SK-N-SH (cell line): ENCODE measurements around the gene FLT1. TPM values are rescaled to one million over a fixed set of nuclear protein-coding genes. Genes with fewer than 3 reads are reported as not detected.

Source experiments
- CTCF ChIA-PET: fragments of 300-600, 350-600 bp; formaldehyde crosslinking; extraction: SDS; loops from one replicate; lab custom pipeline; 2021; lab: Yijun Ruan, JAX
- POLR2A ChIA-PET: fragments of 350-600 bp; sonication (Branson Sonifier 250); formaldehyde crosslinking; extraction: SDS; loops from one replicate; lab custom pipeline; 2020; ENCODE audit warnings: antibody characterized with exemption, inconsistent platforms; lab: Yijun Ruan, JAX
- DNase-seq: peaks from one replicate; pipeline ENCODE4 v3.0.0; 2012
- H2AFZ ChIP-seq: fragments of 200-600 bp; sonication (generic); 2 replicates; pipeline ENCODE4 v1.8.1; 2016; ENCODE audit warnings: antibody characterized with exemption, mild to moderate bottlenecking, low read depth
- H3F3A ChIP-seq: fragments of 200-600 bp; sonication (generic); replicated peaks from 2 replicates; pipeline ENCODE3; 2016; ENCODE audit warnings: antibody characterized with exemption, mild to moderate bottlenecking; ENCODE audit not compliant: insufficient read depth
- H3K27ac ChIP-seq, 2 experiments: fragments of 200-500 bp in 1 of 2; fragments of 200-600 bp in 1 of 2; sonication (Bioruptor generic) in 1 of 2; sonication (generic), shearing (Covaris generic) in 1 of 2; 2 replicates each; pipeline versions ENCODE4 v1.5.1 to v1.6.1; 2014 to 2016; ENCODE audit warnings: low read depth in 2 of 2, inconsistent platforms in 1 of 2, low read length in 1 of 2, mild to moderate bottlenecking in 1 of 2, mixed read lengths in 1 of 2
- H3K27me3 ChIP-seq: fragments of 200-600 bp; sonication (generic), shearing (Covaris generic); 2 replicates; pipeline ENCODE4 v1.6.1; 2016; ENCODE audit warnings: mixed run types; ENCODE audit not compliant: insufficient read depth
- H3K36me3 ChIP-seq, 2 experiments: fragments of 200-500 bp in 1 of 2; fragments of 200-600 bp in 1 of 2; sonication (Bioruptor generic) in 1 of 2; sonication (generic) in 1 of 2; replicated peaks in 1 of 2; 2 replicates each; pipeline versions ENCODE3 to v1.5.1; 2014 to 2016; ENCODE audit warnings: low read length in 1 of 2, mild to moderate bottlenecking in 1 of 2; ENCODE audit not compliant: insufficient read depth in 2 of 2, control insufficient read depth in 1 of 2
- H3K4me1 ChIP-seq, 2 experiments: fragments of 200-500 bp in 1 of 2; fragments of 200-600 bp in 1 of 2; sonication (Bioruptor generic) in 1 of 2; sonication (generic), shearing (Covaris generic) in 1 of 2; 2 replicates each; pipeline versions ENCODE4 v1.5.1 to v1.6.1; 2014 to 2016; ENCODE audit warnings: low read depth in 1 of 2, low read length in 1 of 2, mixed run types in 1 of 2; ENCODE audit not compliant: insufficient read depth in 2 of 2, control insufficient read depth in 1 of 2
- H3K4me2 ChIP-seq: fragments of 200-600 bp; sonication (generic), shearing (Covaris generic); 2 replicates; pipeline ENCODE4 v1.6.1; 2017; ENCODE audit warnings: mixed run types
- H3K4me3 ChIP-seq, 2 experiments: fragments of 200-500 bp in 1 of 2; fragments of 200-600 bp in 1 of 2; sonication (Bioruptor generic) in 1 of 2; sonication (generic), shearing (Covaris generic) in 1 of 2; 2 replicates each; pipeline versions ENCODE4 v1.5.1 to v1.8.1; 2014 to 2016; ENCODE audit warnings: low read depth in 2 of 2, inconsistent platforms in 1 of 2, low read length in 1 of 2, mild to moderate bottlenecking in 1 of 2, mixed read lengths in 1 of 2, moderate library complexity in 1 of 2
- H3K79me2 ChIP-seq: fragments of 200-600 bp; sonication (generic); 2 replicates; pipeline ENCODE4 v1.8.1; 2017; ENCODE audit warnings: mild to moderate bottlenecking; ENCODE audit not compliant: insufficient read depth
- H3K9ac ChIP-seq: fragments of 200-600 bp; sonication (generic); 2 replicates; pipeline ENCODE4 v1.6.1; 2017; ENCODE audit warnings: mixed run types
- H3K9me2 ChIP-seq: fragments of 200-600 bp; sonication (generic); 2 replicates; pipeline ENCODE4 v1.6.1; 2017; ENCODE audit warnings: mixed run types
- H3K9me3 ChIP-seq: fragments of 200-600 bp; sonication (generic); 2 replicates; pipeline ENCODE4 v1.6.1; 2017; ENCODE audit warnings: mixed run types, mild to moderate bottlenecking, moderate library complexity
- H4K20me1 ChIP-seq: fragments of 200-600 bp; sonication (generic); 2 replicates; pipeline ENCODE4 v1.6.1; 2017; ENCODE audit warnings: mild to moderate bottlenecking, mixed run types; ENCODE audit not compliant: insufficient read depth
- CHD2 ChIP-seq: fragments of 150-350 bp; IDR thresholded peaks from 2 replicates; pipeline ENCODE4 v1.6.1; 2018; ENCODE audit warnings: low read length; ENCODE audit not compliant: partially characterized antibody
- EP300 ChIP-seq, 2 experiments: IDR thresholded peaks; 2 replicates each; pipeline versions ENCODE4 v1.4.0 to v1.6.1; 2012; ENCODE audit warnings: borderline replicate concordance in 1 of 2, low read depth in 1 of 2, low read length in 1 of 2
- FOXM1 ChIP-seq: IDR thresholded peaks from 2 replicates; pipeline ENCODE4 v1.4.0; 2012; ENCODE audit warnings: low read depth, mild to moderate bottlenecking
- GATA2 ChIP-seq: sonication (generic); formaldehyde crosslinking; IDR thresholded peaks from 2 replicates; pipeline ENCODE4 v1.5.0; 2020; ENCODE audit warnings: mild to moderate bottlenecking, missing genetic modification reagents
- NRF1 ChIP-seq: IDR thresholded peaks from 2 replicates; pipeline ENCODE4 v1.6.1; 2012; ENCODE audit warnings: low read depth, mild to moderate bottlenecking, low read length
- RAD21 ChIP-seq: IDR thresholded peaks from 2 replicates; pipeline ENCODE4 v1.6.1; 2012; ENCODE audit warnings: mild to moderate bottlenecking, low read length
- RFX5 ChIP-seq: IDR thresholded peaks from 2 replicates; pipeline ENCODE4 v1.6.1; 2012; ENCODE audit warnings: mild to moderate bottlenecking, improper control_type of control experiment, low read length
- WGBS: methylation state at CpG from one replicate; pipeline ENCODE4 v1.1.6; 2017; ENCODE audit warnings: low lambda C conversion rate; 5-methylcytosine and 5-hydroxymethylcytosine counted together
- polyA plus RNA-seq, 3 experiments: library from polyadenylated mRNA; depleted of rRNA; stranded (reverse); fragments of >200 nt; gene quantifications; 2 replicates each; pipeline ENCODE4 v1.2.3, GENCODE V29; 2012

The FLT1 gene
- polyA plus RNA-seq, 1 of the 3 experiments (the other 2 are of a cell fraction) = 0.20 TPM

DNA sequence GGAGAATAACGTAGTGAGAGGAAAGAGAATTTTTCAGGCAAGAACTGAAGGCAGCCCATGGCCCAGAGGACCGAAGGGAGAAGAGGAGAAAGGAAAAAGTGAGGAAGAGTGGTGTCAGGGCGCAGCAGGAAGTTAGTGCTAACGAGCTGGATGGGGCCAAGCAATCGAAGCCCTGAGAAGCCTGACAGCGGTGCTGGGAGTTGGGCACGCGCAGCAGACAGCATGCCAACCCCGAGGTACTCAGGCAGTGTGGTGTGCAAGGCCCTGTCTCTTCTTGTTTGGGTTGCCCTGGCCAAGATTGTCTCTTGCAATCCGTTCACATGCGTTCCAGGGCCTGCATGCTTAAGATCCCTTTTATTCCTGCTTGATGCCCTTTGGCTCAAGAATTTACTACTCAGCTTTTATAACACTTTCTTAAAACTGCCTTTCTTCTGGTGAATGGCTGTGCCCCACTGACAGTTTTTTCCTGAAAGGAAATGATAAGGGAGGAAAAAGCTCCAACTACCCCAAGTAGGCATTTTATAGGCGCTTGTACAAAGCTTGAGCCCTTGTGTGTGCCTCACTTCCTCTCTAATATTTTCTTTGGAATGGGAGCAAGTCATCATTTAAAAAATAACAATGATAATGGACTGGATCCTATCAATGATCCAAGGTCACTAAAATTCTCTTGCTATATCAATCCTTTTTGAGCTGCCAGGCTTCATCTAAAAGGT lies 115.4 kb downstream of the FLT1 start:
- DNase-seq = no peak
- Histone ChIP-seq H3K9me3 (no peaks in the 10 kb centered on the region), H3K27ac (no peak overlapping the region), H3K36me3 (no peaks in the 10 kb centered on the region), H3K4me2 (no peak overlapping the region), H3K79me2 (no peaks in the 10 kb centered on the region), H3K4me1 (no peaks in the 10 kb centered on the region; a peak in 1 of 4 replicates), H3K9ac (no peak overlapping the region), H3K9me2 (no peaks in the 10 kb centered on the region), H2AFZ (no peak overlapping the region), H3F3A (no peaks in the 10 kb centered on the region), H3K4me3 (no peak overlapping the region), H4K20me1 (no peaks in the 10 kb centered on the region), H3K27me3 (no peaks in the 10 kb centered on the region)
- POLR2A ChIA-PET = no interaction called here
- CTCF ChIA-PET = no interaction called here
- 48% methylated on average over 12 of the region's 12 CpGs for WGBS
- no peak for TF ChIP-seq NRF1

DNA sequence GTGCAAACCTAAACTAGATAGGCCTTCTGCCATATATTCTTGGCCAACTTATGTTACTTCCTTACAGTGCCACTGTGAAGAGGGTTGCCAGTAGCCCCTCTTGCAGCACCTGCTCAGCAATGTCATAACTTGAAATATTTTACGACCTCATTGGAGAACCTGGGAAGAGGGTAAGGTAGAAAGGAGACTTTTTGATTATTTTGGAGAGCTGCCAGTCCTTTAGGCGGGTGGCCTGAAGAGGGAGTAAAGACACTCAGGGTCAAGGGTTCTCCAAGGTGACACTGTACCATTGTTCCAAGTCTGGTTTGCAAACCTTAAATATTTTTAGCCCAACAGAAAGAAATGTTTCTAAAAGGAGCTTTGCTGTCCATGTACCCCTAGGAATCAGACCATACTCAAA lies 118.3 kb downstream of the FLT1 start:
- no peaks in the 10 kb centered on the region for H3K36me3 ChIP-seq
- no peaks in the 10 kb centered on the region for H3F3A ChIP-seq
- CTCF ChIA-PET = no interaction called here
- no peak overlapping the region for H3K4me3 ChIP-seq
- no peaks in the 10 kb centered on the region for H3K9me3 ChIP-seq
- no peaks in the 10 kb centered on the region for H4K20me1 ChIP-seq
- TF ChIP-seq FOXM1 (no peak), CHD2 (no peak), GATA2 (no peak)
- TF ChIP-seq, all 33 proteins: peak for 0
- Histone ChIP-seq H3K79me2 (no peaks in the 10 kb centered on the region), H3K27ac (no peak overlapping the region), H3K9me2 (no peaks in the 10 kb centered on the region), H3K27me3 (no peaks in the 10 kb centered on the region), H3K9ac (no peak overlapping the region), H3K4me1 (no peaks in the 10 kb centered on the region; a peak in 1 of 4 replicates), H3K4me2 (no peak overlapping the region), H2AFZ (no peak overlapping the region)
- no peak for DNase-seq
- POLR2A ChIA-PET = no interaction called here
- 33% methylated on average over 2 of the region's 2 CpGs for WGBS

DNA sequence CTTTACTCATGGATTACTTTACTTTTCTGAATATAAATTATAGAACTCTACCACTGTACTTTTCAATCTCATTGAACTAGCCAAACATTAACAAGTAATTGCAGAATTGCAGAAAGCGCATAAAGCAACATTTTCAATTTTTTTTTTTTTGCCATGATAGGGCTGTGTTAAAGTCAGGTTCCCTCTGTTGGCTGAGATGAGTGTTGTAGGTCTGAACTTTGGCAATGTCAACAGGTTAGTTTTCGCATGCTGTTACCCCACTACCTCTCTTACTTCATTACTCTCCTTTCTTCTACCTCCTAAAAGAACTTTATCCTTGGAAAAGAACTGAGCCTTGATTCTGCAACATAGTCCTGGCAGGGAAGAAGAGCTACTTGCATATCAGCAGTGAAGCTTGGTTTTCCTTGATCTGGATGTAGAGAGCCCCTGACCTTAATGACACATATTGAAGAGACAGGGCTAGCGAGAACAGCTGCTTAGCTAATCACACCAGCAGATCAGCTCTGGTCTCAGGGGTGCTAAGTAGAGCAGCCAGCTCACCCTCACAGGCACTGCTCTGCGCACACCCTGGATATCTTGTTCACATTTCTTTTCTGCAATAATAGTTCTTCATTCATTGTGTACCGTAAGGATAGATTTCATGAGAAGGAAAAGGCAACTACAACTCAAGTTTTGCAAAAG lies 119.5 kb downstream of the FLT1 start:
- no peak overlapping the region for H3K9ac ChIP-seq
- POLR2A ChIA-PET = no interaction called here
- no peak overlapping the region for H2AFZ ChIP-seq
- H3K79me2 ChIP-seq = no peaks in the 10 kb centered on the region
- no peaks in the 10 kb centered on the region for H3F3A ChIP-seq
- H3K36me3 ChIP-seq = no peaks in the 10 kb centered on the region
- no peaks in the 10 kb centered on the region for H3K9me2 ChIP-seq
- TF ChIP-seq RFX5 (no peak), RAD21 (no peak), GATA2 (peak; percentile 41; the same call in 1 of the 2 replicates), EP300 (IDR thresholded peaks at IDR 0.05; ENCODE audit: borderline replicate concordance in 1 of 2, low read depth in 1 of 2, low read length in 1 of 2) (no peak)
- TF ChIP-seq, all 33 proteins: peak for 1
- 55% methylated on average over 5 of the region's 5 CpGs for WGBS
- Histone ChIP-seq H3K9me3 (no peaks in the 10 kb centered on the region), H4K20me1 (no peaks in the 10 kb centered on the region), H3K27ac (no peak overlapping the region), H3K27me3 (no peaks in the 10 kb centered on the region), H3K4me3 (no peak overlapping the region), H3K4me1 (no peaks in the 10 kb centered on the region; a peak in 1 of 4 replicates), H3K4me2 (no peak overlapping the region)
- CTCF ChIA-PET = no interaction called here
- DNase-seq = peak; percentile 33
